ENCODE results near the gene KHK. TPM values are rescaled to one million over a fixed set of nuclear protein-coding genes. Genes with fewer than 3 reads are reported as not detected.

The KHK gene
- total RNA-seq, 1 experiment from 2014 or later: 5.7 TPM

Other genes starting within 250 kb of the KHK start
- gene DPYSL5, start 238.6 kb upstream of the KHK start, total RNA-seq (2014; rRNA removed; shearing (Covaris generic)): 0.11 and 0.23 TPM in 2 replicates
- 2.8 and 5.4 TPM in 2 replicates for gene MAPRE3, start 116.1 kb upstream of the KHK start, total RNA-seq (2014; rRNA removed; shearing (Covaris generic))
- gene TMEM214, start 53.8 kb upstream of the KHK start, total RNA-seq (2014; rRNA removed; shearing (Covaris generic)): 34.1 and 46.9 TPM in 2 replicates
- gene AGBL5, start 35.1 kb upstream of the KHK start, total RNA-seq (2014; rRNA removed; shearing (Covaris generic)): 20.6 and 26.6 TPM in 2 replicates
- 249 and 313 TPM in 2 replicates for gene OST4, start 15.1 kb upstream of the KHK start, total RNA-seq (2014; rRNA removed; shearing (Covaris generic))
- 0.45 and 1.1 TPM in 2 replicates for gene EMILIN1, start 8.2 kb upstream of the KHK start, total RNA-seq (2014; rRNA removed; shearing (Covaris generic))
- 0.13 and 0.26 TPM in 2 replicates for gene CGREF1, start 32.4 kb downstream of the KHK start, total RNA-seq (2014; rRNA removed; shearing (Covaris generic))
- gene ABHD1, start 37.0 kb downstream of the KHK start, total RNA-seq (2014; rRNA removed; shearing (Covaris generic)): not detected in 2 replicates
- 66.4 and 75.8 TPM in 2 replicates for gene PREB, start 47.9 kb downstream of the KHK start, total RNA-seq (2014; rRNA removed; shearing (Covaris generic))
- gene PRR30, start 52.6 kb downstream of the KHK start, total RNA-seq (2014; rRNA removed; shearing (Covaris generic)): not detected in 2 replicates
- gene TCF23, start 62.2 kb downstream of the KHK start, total RNA-seq (2014; rRNA removed; shearing (Covaris generic)): not detected in 2 replicates
- 124 and 132 TPM in 2 replicates for gene ATRAID, start 125.3 kb downstream of the KHK start, total RNA-seq (2014; rRNA removed; shearing (Covaris generic))
- 77.9 and 82.0 TPM in 2 replicates for gene SLC5A6, start 125.5 kb downstream of the KHK start, total RNA-seq (2014; rRNA removed; shearing (Covaris generic))
- 52.9 and 54.0 TPM in 2 replicates for gene CAD, start 130.6 kb downstream of the KHK start, total RNA-seq (2014; rRNA removed; shearing (Covaris generic))
- 5.0 and 13.5 TPM in 2 replicates for gene SLC30A3, start 176.3 kb downstream of the KHK start, total RNA-seq (2014; rRNA removed; shearing (Covaris generic))
- not detected in 2 replicates for gene DNAJC5G, start 188.7 kb downstream of the KHK start, total RNA-seq (2014; rRNA removed; shearing (Covaris generic))
- 0.13 and 1.2 TPM in 2 replicates for gene TRIM54, start 195.7 kb downstream of the KHK start, total RNA-seq (2014; rRNA removed; shearing (Covaris generic))
- gene UCN, start 221.7 kb downstream of the KHK start, total RNA-seq (2014; rRNA removed; shearing (Covaris generic)): 9.3 and 12.6 TPM in 2 replicates
- 80.7 and 81.5 TPM in 2 replicates for gene MPV17, start 236.3 kb downstream of the KHK start, total RNA-seq (2014; rRNA removed; shearing (Covaris generic))

All from HT1080 (cell line).